ENCODE measurements around the gene UBE4A.

Gene UBE4A

DNA sequence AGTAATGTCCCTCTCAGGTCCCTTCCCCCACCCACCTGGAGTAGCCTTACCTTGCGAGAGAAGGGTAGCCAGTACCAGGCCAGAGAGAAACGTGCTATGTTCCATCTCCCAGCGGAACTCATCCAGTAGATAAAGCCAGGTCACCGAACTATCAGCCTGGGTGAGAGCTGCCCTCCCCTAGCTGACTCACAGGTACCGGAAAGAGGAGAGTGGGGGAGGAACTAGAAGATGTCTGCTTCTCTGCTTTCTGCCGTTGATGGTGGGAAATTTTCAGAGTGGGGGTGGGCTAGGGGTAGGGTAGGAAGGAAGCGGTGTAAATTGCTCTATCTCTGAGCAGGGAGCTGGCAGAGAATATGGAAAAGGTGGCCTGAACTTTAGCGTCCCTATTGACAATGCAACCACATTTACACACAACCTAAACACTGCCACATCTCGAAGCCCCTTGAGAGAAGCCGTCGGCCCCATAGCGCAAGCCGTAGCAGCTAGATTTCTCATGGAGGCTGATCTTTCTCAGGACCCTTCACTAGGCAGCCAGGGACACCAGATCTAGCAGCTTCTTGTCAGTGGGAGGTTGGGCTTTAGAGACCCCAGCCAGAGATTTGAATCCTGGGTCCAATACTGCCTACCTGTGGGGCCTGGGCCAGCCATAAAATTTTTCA is 16.8 kb upstream of the UBE4A start, which contains the start of gene CD3D:
CD3D (minus strand) TSS at position 203 of the 659 bp plus-strand sequence; CDS start at position 105, 98 bp downstream.
- DNase-seq (ENCODE audit: low read depth): no peak

DNA sequence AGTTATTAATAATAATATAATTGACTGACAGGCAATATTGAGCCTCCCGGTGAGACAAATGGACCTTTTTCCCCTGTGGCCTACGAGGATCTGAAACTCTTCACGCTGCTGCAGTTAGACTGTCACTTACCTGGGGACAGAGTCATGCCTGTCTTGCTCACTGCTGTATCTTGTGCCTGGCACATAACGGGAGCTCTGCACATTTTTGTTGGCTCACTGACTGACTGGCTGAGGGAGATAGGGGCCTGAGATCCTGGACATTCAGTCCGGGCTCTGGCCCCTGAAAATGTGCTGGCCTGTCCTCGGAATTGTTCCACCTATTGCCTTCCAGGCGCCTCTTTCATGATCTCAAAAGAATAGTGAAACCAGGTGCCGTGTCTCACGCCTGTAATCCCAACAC is 16.2 kb upstream of the UBE4A start:
- DNase-seq (ENCODE audit: low read depth): no peak

DNA sequence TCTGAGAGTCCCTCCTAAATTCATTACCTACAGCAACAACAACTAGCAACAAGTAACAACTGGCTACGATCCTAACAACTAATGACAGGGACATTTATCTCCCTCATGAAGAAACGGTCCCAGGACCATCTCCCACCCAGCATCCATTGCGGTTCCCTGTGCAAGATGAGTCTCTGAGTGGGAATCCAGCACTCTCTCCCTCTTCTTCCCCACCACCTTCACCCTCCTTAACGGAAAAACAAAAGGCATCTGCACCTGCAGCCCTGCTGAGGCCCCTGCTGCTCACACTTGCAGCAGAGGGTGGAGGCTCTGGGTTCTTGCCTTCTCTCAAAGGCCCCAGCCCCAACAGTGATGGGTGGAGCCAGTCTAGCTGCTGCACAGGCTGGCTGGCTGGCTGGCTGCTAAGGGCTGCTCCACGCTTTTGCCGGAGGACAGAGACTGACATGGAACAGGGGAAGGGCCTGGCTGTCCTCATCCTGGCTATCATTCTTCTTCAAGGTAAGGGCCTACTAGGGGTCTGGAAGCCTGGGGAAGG is 15.4 kb upstream of the UBE4A start, which contains the start of gene CD3G:
CD3G (plus strand) TSS at position 364 of the 535 bp plus-strand sequence; CDS start at position 444, 80 bp downstream.
- no peak for DNase-seq (ENCODE audit: low read depth)

DNA sequence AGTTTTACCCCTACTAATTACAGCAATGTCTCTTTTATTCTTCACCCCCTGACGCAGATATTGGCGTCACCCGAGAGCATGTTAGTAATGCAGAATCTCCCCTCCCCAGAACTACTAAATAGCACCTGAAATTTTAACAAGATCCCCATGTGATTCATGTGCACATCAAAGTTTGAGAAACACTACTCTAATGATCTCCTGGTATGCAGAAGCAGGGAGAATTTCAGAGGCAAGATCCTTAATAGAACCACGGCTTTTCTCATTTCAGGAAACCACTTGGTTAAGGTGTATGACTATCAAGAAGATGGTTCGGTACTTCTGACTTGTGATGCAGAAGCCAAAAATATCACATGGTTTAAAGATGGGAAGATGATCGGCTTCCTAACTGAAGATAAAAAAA is 9.9 kb upstream of the UBE4A start:
- DNase-seq (ENCODE audit: low read depth): no peak

DNA sequence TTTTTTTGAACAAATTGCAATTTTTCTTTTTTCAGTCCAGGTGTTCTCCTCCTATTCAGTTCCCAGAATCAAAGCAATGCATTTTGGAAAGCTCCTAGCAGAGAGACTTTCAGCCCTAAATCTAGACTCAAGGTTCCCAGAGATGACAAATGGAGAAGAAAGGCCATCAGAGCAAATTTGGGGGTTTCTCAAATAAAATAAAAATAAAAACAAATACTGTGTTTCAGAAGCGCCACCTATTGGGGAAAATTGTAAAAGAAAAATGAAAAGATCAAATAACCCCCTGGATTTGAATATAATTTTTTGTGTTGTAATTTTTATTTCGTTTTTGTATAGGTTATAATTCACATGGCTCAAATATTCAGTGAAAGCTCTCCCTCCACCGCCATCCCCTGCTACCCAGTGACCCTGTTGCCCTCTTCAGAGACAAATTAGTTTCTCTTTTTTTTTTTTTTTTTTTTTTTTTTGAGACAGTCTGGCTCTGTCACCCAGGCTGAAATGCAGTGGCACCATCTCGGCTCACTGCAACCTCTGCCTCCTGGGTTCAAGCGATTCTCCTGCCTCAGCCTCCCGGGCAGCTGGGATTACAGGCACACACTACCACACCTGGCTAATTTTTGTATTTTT is 6.2 kb upstream of the UBE4A start:
- DNase-seq (ENCODE audit: low read depth): no peak

DNA sequence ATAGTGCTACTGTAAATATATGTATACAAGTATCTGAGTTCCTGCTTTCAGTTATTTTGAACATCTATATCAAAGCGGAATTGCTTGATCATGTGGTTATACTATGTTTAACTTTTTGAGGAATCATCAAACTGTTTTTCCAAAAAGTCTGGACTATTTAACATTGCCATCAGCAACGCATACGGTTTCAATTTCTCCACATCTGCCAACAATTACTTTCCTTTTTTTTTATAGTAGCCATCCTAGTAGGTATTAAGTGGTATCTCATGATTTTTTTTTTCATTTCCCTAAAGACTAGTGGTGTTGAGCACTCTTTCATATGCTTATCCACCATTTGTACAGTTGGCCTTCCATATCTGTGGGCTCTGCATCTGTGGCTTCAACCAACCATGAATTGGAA is 1.3 kb upstream of the UBE4A start:
- DNase-seq (ENCODE audit: low read depth): no peak

DNA sequence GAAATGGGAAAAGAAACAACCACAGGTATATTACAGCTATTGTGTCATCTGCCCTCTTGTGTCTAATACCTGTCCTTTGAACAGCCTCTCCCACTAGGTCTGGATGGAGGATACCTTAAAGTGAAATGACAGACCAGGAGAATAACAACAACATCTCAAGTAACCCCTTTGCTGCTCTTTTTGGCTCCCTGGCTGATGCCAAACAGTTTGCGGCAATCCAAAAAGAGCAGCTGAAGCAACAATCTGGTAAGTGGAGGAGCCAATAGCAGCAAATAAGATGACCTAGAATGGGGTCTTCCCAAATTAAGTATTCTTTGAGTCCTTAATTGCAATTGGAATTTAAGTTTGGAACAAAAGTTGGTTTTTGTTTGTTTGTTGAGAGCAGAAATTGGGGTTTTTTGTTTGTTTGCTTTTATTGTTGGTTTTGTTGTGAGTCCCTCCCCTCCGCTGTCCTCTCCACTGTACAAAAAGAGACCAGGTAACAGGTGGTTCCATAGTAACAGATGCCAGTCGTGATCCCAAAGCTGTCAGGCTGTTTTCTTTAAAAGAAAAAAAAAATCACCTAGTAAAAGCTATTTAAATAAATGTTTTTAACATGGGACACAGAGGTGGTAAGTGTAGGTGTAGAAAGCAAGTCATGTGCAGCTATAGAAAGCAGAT is 5.7 kb downstream of the UBE4A start:
- DNase-seq (ENCODE audit: low read depth): no peak

DNA sequence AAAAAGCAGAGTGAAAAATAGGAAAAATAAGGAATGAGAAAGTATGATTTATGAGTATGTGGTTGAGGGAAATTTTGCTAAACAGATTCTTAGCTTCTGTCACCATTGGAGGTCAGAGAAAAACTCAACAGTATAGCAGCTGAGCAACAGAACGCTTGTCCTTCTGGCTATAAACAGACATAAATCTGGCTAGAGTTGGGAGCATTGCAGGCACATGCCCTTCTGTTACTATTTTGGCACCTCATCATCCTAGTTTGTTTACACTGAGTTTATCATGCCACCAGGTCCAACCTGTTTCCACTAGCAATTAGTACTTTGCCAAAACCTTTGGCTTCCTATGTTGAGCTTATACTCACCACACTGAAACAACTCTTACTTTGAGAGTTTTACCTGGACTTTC is 6.9 kb downstream of the UBE4A start:
- DNase-seq (ENCODE audit: low read depth): no peak

DNA sequence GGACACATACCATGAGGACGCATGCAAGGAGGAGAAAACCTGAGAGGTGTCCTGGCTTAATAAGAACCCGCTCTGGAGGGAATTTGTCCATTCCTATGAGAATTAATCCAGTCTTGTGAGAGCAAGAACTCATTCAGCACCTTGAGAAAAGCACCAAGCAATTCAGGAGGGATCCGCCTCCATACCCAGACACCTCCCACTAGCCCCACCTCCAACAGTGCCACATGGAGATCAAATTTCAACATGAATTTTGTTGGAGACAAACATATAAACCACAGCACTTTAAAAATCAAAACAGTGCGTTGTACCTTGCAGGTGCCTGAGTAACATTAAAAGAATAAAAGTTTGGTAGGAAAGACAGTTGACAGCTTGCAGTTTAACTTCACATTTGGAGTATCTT is 11.4 kb downstream of the UBE4A start:
- no peak for DNase-seq (ENCODE audit: low read depth)

DNA sequence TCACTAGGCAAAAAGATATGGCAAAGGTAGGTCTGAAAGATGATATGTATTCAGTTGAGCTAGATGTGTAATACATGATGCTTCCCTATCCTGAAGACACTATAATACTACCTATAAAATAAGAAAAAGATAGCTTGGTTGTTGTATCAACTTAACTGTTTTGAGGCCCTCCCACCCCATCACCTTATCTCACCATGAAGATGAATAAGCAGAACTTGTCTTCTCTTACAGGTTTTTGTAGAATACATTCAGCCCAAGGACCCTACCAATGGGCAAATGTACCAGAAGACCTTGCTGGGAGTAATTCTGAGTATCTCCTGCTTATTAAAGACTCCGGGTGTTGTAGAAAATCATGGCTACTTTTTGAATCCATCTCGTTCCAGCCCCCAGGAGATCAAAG is 13.9 kb downstream of the UBE4A start:
- DNase-seq (ENCODE audit: low read depth): no peak

DNA sequence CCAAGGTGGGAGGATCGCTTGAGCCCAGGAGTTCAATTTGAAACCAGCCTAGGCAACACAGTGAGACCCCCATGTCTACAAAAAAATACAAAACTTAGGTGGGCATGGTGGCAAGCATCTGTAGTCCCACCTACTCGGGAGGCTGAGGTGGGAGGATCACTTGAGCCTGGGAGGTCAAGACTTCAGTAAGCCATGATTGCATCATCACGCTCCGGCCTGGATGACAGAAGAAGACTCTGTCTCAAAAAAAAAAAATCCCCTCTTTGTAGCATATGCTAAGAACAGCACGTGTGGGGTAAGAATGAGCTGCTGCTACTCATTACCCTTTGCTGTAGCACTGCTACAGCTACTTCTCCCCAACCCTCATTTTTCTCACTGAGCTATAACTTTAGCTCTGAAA is 14.5 kb downstream of the UBE4A start:
- no peak for DNase-seq (ENCODE audit: low read depth)

DNA sequence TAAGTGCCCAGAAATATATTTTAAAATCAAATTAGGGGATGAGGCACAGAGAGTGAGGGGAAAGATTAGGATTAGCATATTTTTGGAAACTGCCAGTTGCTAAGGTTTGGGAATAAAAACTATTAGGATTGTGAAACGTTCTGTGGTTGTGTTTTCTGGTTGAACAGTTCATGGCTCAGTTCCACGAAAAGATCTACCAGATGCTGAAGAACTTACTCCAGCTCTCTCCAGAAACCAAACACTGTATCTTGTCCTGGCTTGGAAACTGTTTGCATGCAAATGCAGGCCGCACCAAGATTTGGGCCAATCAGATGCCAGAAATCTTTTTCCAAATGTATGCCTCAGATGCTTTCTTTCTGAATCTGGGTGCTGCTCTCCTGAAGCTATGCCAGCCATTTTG is 15.3 kb downstream of the UBE4A start:
- peak; percentile 76 for DNase-seq (ENCODE audit: low read depth)

DNA sequence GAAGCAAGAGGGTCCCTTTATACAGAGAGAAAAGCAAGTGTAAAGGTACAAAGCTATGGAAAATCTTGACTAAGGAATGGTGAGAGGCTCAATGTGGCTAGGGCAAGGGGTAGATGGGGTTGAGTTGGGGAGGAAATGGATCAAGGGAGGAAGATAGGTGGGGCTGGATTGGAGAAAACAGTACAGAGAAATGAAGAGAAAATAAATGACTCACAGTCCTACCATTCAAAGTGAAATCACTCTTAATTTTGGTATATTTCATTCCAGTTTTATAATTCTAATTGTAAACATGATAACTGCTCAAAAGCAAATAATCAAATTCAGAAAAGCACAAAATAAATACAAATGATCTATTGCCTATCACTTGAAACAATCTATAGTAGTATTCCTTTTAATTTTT is 16.6 kb downstream of the UBE4A start:
- no peak for DNase-seq (ENCODE audit: low read depth)

DNA sequence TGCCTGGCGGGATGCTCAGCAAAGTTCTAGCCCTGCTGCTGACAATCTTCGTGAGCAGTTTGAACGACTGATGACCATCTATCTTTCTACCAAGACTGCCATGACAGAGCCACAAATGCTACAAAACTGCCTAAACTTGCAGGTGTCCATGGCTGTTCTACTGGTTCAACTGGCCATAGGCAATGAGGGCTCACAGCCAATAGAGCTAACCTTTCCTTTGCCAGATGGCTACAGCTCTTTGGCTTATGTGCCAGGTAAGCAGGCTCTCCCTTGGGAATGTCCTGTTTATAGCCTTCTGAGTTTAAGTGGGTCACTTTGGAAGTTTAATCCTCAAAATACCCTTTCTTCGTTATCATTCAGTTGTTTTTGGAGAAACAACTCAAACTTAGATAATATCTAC is 20.1 kb downstream of the UBE4A start:
- no peak for DNase-seq (ENCODE audit: low read depth)

DNA sequence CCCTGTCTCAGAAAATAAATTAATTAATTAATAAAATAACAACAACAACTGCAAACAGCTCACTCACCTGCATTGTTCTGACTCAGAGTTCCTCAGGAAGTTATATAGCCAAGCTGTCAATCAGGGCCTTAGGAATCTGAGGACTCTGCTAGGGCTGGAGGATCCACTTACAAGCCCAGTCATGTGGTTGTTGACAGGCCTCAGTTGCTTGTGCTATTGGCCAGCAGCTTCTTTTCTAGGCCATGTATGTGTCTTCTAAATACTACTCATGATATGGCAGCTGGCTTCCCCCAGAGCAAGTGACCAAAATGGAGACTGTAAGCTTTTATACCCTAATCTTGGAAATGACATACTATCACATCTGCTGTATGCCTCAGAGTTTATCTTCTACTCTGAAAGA is 21.2 kb downstream of the UBE4A start:
- DNase-seq (ENCODE audit: low read depth): no peak

DNA sequence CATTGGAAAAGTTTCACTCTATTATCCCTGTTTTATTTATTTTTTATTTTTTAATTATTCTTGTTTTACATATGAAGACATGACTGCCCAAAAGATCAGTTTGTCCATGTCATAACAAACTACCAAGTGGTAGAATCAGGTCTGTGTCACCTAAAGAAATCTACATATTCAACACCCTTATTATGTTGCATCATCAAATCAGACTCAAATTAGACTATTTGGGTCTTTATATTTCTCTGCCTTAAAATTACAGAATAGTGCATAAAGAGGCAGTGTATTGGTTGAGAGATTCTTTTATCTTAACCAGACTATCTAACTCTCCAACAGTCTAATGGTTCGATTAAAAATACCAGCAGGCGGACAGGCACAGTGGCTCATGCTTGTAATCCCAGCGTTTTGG is 23.6 kb downstream of the UBE4A start:
- DNase-seq (ENCODE audit: low read depth): no peak

DNA sequence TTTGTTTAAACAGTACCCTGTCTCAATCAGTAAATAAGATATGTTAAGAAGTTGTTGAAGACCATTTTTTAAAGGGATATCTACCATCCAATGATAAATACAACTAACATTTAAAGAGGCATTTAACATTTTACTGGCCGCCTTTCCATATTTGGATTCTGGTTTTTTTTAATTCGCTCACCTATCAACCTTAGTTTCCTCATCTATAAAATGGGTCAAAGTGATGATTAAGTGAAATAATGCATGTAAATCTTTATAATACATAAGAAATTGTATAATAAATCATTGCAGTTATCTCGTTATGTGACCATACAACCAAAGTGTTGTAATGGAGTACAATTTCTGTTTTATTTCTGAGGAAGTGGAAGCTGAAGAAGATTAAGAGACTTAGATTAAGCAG is 24.3 kb downstream of the UBE4A start:
- no peak for DNase-seq (ENCODE audit: low read depth)

DNA sequence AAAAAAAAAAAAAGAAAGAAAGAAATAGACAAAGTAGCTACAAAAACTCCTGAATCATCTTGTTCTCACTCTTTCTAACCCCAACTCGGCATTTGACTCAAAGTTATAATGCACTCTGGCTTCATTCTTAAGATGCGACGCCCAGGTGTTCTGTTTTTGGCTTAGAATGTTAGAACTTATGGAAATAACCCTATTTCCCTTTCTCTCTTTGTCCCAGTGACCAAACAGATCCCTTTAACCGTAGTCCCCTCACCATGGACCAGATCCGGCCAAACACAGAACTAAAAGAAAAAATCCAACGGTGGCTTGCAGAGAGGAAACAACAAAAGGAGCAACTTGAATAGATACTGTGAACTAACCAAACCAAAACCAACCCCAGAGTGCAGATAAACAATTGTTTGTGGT is 36.7 kb downstream of the UBE4A start:
- DNase-seq (ENCODE audit: low read depth): no peak

DNA sequence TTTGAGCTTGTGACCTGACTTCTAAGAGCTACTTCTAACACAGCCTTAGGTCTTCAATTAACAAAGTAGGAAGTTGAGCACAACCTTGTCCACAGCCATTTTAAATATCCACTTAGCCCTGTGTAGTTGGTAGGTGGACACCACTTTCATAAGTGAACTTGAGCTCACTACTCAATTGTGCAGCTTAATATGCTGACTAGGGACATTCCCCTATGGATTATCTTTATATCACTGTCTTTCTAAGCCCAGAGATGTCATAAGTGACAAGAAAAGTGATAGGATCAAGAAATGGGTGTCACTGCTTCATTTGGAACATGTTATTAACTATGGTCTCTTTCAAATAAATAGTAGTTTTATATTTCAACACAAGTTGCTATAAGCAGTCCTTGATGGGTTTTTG is 38.0 kb downstream of the UBE4A start:
- DNase-seq (ENCODE audit: low read depth): no peak

DNA sequence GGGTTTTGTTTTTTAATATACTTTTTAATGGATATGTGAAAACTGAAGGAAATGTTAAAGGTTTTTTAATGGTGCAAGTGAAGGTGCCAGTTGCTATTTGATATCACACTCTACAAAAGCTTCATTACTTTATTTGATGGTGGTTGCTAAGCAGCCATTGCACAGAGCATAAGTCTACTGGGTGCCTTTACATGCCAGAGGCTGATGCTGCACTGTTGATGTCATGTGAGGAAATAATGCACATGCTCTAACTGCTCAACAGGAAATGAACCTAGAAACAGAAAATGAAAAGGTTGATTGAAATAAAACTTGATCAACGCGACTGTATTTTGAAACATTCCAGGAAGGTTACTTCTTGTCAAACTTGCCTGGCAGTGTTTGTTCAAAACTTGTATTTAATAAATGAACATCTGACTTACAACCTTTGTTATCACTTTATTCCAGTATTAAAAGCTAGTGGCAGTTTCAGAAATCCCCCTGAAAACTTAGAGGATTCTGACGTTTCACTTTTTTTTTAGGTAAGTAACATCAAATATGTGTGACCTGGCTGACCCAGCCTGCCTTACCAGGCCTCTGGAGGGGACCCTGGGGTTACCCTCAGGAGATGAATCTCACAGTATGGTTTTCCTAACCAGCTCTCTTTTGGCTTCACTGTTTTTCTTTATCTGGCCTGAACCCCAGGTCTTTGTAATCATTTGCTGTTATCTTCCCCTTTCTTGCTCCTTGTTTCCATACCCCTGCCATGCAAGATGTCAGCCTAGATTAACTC is 39.6 kb downstream of the UBE4A start:
- DNase-seq (ENCODE audit: low read depth): no peak

DNA sequence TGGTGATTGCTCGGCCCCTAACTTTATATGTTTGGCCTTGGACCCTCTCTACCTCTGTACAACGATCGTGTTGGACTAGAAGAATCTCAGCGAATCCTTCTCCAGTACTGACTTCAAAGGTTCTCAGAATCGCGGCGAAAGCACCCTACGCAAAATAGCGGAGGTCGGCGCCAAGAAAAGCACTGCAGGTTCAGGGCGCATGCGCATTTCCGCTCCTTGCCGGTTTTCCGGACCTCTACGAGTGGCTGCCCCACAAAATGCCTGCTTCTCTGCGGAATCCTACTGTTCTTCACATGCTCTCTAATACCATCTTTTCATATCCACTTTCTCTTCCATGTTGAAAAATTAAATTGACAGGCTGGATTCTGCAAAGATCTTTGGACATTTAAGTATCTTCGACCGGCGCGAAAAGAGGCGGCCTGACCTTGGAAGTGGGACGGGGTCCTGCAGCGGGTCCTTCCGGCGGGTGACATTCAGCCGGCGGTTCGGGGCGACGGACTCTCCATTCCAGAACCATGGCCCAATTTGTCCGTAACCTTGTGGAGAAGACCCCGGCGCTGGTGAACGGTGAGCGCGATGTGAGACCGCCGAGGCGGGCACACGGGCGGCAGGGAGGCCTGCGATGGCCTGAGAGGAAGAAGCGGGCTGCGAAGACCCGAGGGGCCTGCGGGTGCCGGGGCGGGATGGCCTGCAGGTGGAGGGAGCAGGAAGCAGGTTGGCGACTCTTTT is 41.9 kb downstream of the UBE4A start, which contains the start of gene ATP5MG:
ATP5MG (plus strand) TSS at position 456 of the 729 bp plus-strand sequence; CDS start at position 516, 60 bp downstream.
- DNase-seq (ENCODE audit: low read depth): peak; percentile 39
